SJSA1 (cell line): Measurements from ENCODE around the gene PACSIN2. TPM values are rescaled to one million over a fixed set of nuclear protein-coding genes. Genes with fewer than 3 reads are reported as not detected.

ENCODE experiments used
- DNase-seq, 2 experiments: peaks; one replicate each; pipeline ENCODE4 v3.0.0-alpha.2; 2015 to 2020; ENCODE audit warnings: low spot score in 2 of 2, low read depth in 1 of 2
- H3K27ac ChIP-seq: fragments of 250-450 bp; sonication (Bioruptor Pico); 2 replicates; pipeline ENCODE4 v1.5.1; 2020; ENCODE audit warnings: mild to moderate bottlenecking, moderate library complexity
- H3K27me3 ChIP-seq: fragments of 250-450 bp; sonication (Bioruptor Pico); replicated peaks from 2 replicates; pipeline ENCODE4 v1.5.1; 2020; ENCODE audit warnings: mild to moderate bottlenecking, moderate library complexity
- H3K36me3 ChIP-seq: fragments of 250-450 bp; sonication (Bioruptor Pico); 2 replicates; pipeline ENCODE4 v1.5.1; 2020; ENCODE audit warnings: mild to moderate bottlenecking
- H3K4me1 ChIP-seq: fragments of 250-450 bp; sonication (Bioruptor Pico); replicated peaks from 2 replicates; pipeline ENCODE4 v1.6.1; 2021; ENCODE audit warnings: mild to moderate bottlenecking
- H3K4me3 ChIP-seq: fragments of 250-450 bp; sonication (Bioruptor Pico); 2 replicates; pipeline ENCODE4 v1.5.1; 2020; ENCODE audit warnings: mild to moderate bottlenecking
- H3K9me3 ChIP-seq: fragments of 250-450 bp; sonication (Bioruptor Pico); replicated peaks from 2 replicates; pipeline ENCODE4 v1.5.1; 2020; ENCODE audit warnings: mild to moderate bottlenecking
- total RNA-seq: library from RNA; depleted of rRNA; stranded (reverse); fragments of >200 nt; shearing (Covaris generic); gene quantifications from 2 replicates; pipeline ENCODE4 v1.2.3, GENCODE V29; 2014; rRNA removed

The PACSIN2 gene
- total RNA-seq, 1 experiment from 2014 or later, result 98.3 TPM

DNA sequence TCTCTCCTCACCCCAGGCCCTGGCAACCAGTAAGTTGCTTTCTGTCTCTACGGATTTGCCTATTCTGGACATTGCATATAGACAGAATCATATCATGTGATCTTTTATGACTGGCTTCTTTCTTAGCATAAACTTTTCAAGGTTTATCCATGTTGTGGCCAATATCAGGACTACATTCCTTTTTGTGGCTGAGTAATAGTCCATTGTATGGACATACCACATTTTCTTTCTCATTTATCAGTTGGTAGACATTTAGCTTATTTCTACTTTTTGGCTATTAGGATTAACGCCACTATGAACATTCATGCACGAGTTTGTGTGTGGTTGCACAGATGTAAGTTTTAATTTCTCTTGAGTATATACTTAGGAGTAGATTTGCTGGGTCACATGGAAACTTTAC lies 193.6 kb downstream of the PACSIN2 start:
- H3K27ac ChIP-seq, result no peak overlapping the region
- no peaks in the 10 kb centered on the region for H3K27me3 ChIP-seq
- DNase-seq, result no peak
- H3K4me1 ChIP-seq, result peaks cover 21% of the 10 kb centered on the region
- H3K36me3 ChIP-seq, result peaks cover 45% of the 10 kb centered on the region
- H3K4me3 ChIP-seq, result no peak overlapping the region
- H3K9me3 ChIP-seq, result no peaks in the 10 kb centered on the region

DNA sequence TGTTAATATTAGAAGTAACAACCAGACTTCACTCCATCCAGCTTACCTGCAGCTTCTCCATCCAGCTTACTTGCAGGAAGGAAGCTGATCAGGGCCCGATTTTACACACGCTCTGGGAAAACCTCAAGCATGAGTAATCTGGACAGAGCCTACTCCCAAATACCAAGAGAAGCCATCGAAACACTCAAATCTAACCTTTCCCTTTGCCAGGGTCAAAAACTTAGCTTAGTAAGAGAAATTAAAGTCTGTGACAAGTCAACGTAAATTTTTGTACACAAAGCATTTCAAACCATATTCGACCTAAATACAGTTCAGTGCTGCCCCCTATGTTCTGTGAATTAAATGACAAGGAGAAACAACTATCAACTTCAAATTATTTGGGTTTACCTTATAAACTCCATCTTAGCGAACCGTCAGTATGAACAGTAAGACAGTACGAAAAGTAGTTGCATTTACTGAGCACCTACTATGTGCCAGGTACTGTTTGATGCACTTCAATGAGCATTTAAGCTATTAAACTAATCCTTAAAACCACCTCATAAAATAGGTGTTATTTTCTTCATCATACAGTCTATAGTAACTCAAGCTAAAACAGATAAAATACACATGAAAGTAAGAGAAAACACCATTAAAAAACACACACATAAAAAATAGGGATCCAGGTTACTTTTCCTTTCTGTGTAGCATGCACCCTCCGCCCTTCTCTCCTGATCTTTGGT lies 194.7 kb downstream of the PACSIN2 start:
- Histone ChIP-seq H3K4me3 (no peak overlapping the region), H3K4me1 (peaks cover 21% of the 10 kb centered on the region), H3K36me3 (peaks cover 50% of the 10 kb centered on the region), H3K9me3 (no peaks in the 10 kb centered on the region), H3K27ac (no peak overlapping the region), H3K27me3 (no peaks in the 10 kb centered on the region)
- peak; percentile 32 to 54 for DNase-seq

Other genes starting within 250 kb of the PACSIN2 start
- gene ARFGAP3, start 157.9 kb downstream of the PACSIN2 start, total RNA-seq, result 67.9 and 71.3 TPM in 2 replicates
- gene TTLL1, start 74.2 kb upstream of the PACSIN2 start, total RNA-seq, result 15.8 and 25.8 TPM in 2 replicates
- gene BIK, start 95.6 kb upstream of the PACSIN2 start, total RNA-seq, result 1.4 and 2.2 TPM in 2 replicates
- gene MCAT, start 128.2 kb upstream of the PACSIN2 start, total RNA-seq, result 13.5 and 14.7 TPM in 2 replicates
- gene TSPO, start 136.4 kb upstream of the PACSIN2 start, total RNA-seq, result 378 and 396 TPM in 2 replicates
- gene TTLL12, start 172.0 kb upstream of the PACSIN2 start, total RNA-seq, result 35.6 and 50.4 TPM in 2 replicates